HG03159 (cell line): ENCODE results near the gene NPIPA3.
"Not testable (repeated sequence)": the region's sequence is repeated elsewhere in the genome, so short reads cannot be mapped to it uniquely, and the experiment has no call there.

Source experiments
- ATAC-seq: cut with Tn5 transposase; IDR thresholded peaks from one replicate; pipeline ENCODE4 v1.9.1; 2021; ENCODE audit warnings: mild to moderate bottlenecking, moderate library complexity; ENCODE audit not compliant: unreplicated experiment

The NPIPA3 gene

GRCh38 chr16:14741794-14742193 is 38.6 kb downstream of the NPIPA3 start:
- not testable (repeated sequence) for ATAC-seq

GRCh38 chr16:14742273-14743128 is 39.3 kb downstream of the NPIPA3 start, which contains the start of gene NPIPA2:
TSS of gene NPIPA2 (plus strand) at chr16:14742533. CDS start at chr16:14748066, 5,533 bp downstream.
- ATAC-seq, result peak; percentile 99

GRCh38 chr16:14773654-14774053 is 70.4 kb downstream of the NPIPA3 start:
- ATAC-seq, result not testable (repeated sequence)

- not testable (repeated sequence) for ATAC-seq
These were observed 72.4 kb downstream of the NPIPA3 start for GRCh38 chr16:14775624-14776023.
